Left ventricle myocardium superior (tissue), 1 donor: ENCODE data around the gene TXNRD1. TPM values are rescaled to one million over a fixed set of nuclear protein-coding genes. Genes with fewer than 3 reads are reported as not detected.
"Not testable (repeated sequence)": the region's sequence is repeated elsewhere in the genome, so short reads cannot be mapped to it uniquely, and the experiment has no call there.

ENCODE experiments used
- ATAC-seq: fragments of 200-7000 bp; cut with Tn5 transposase; one replicate; pipeline ENCODE4 v1.9.1; 2020; ENCODE audit warnings: mild to moderate bottlenecking, moderate library complexity
- DNase-seq: peaks from one replicate; pipeline ENCODE4 v3.0.0-alpha.2; 2020
- intact Hi-C: fragments of 100-400 bp; cut with micrococcal nuclease; formaldehyde crosslinking; loops from one replicate; pipeline ENCODE4 v1.11.0; 2022
- total RNA-seq: library from RNA; stranded (reverse); fragmentation: NEBNext Ultra II Directional; extraction: Animal tissue kit (Norgen Biotek cat#: 25700); gene quantifications from one replicate; pipeline ENCODE4 v1.2.1, GENCODE V29; 2021
- donor health status: DM: no; HTN: yes; CAD: no; lungs with severe emphysema.

TXNRD1 gene
- total RNA-seq, 1 donor from 2014 or later, result 88.0 TPM

GRCh38 chr12:104188534-104188933 is 27.0 kb upstream of the TXNRD1 start:
- intact Hi-C loops, result no loop called here
- DNase-seq (no peak), ATAC-seq (no peak)

- intact Hi-C loops, result no loop called here
- no peak for ATAC-seq
Measured at GRCh38 chr12:104189915-104190555, 25.5 kb upstream of the TXNRD1 start.

GRCh38 chr12:104190641-104191176 is 24.9 kb upstream of the TXNRD1 start:
- DNase-seq (no peak), ATAC-seq (no peak)
- intact Hi-C loops, result no loop called here

More at GRCh38 chr12:104189915-104190555, 25.5 kb upstream of the TXNRD1 start:
- no peak for DNase-seq

- DNase-seq (no peak), ATAC-seq (peak; percentile 89)
- intact Hi-C loops, result no loop called here
Measured at GRCh38 chr12:104197264-104197663, 18.3 kb upstream of the TXNRD1 start.

- ATAC-seq (no peak), DNase-seq (no peak)
- intact Hi-C loops, result loop anchor here (2.0 to 5.0 kb wide), 2 partner anchors 159 to 677 kb away; no protein-coding TSS in a partner anchor
Measured at GRCh38 chr12:104199964-104200363, 15.6 kb upstream of the TXNRD1 start.

GRCh38 chr12:104201238-104202001 is 14.2 kb upstream of the TXNRD1 start:
- peak; percentile 79 for ATAC-seq
- no peak for DNase-seq
- intact Hi-C loops, result loop anchor here (2.0 to 5.0 kb wide), 2 partner anchors 157 to 676 kb away; no protein-coding TSS in a partner anchor

GRCh38 chr12:104204690-104205480 is 10.7 kb upstream of the TXNRD1 start:
- ATAC-seq, result no peak
- no peak for DNase-seq
- intact Hi-C loops, result loop anchor here (5.0 kb wide), 1 partner anchor 672 kb away; no protein-coding TSS in a partner anchor

GRCh38 chr12:104207416-104208205 is 8.0 kb upstream of the TXNRD1 start:
- intact Hi-C loops, result no loop called here
- DNase-seq (no peak), ATAC-seq (no peak)

GRCh38 chr12:104212516-104212915 is 3.1 kb upstream of the TXNRD1 start:
- intact Hi-C loops, result no loop called here

GRCh38 chr12:104213952-104214351 is 1.6 kb upstream of the TXNRD1 start:
- ATAC-seq, result no peak
- no peak for DNase-seq
- intact Hi-C loops, result no loop called here

More at GRCh38 chr12:104212516-104212915, 3.1 kb upstream of the TXNRD1 start:
- DNase-seq (no peak), ATAC-seq (no peak)

- intact Hi-C loops, result no loop called here
- ATAC-seq, result no peak
- DNase-seq, result no peak
Measured at GRCh38 chr12:104216521-104216924, 944 bp downstream of the TXNRD1 start.

GRCh38 chr12:104218506-104218905 is 2.9 kb downstream of the TXNRD1 start:
- not testable (repeated sequence) for ATAC-seq

GRCh38 chr12:104218935-104219334 is 3.4 kb downstream of the TXNRD1 start:
- no peak for ATAC-seq
- intact Hi-C loops, result no loop called here
- no peak for DNase-seq

More at GRCh38 chr12:104218506-104218905, 2.9 kb downstream of the TXNRD1 start:
- intact Hi-C loops, DNase-seq: not testable (repeated sequence)

- peak; percentile 69 for ATAC-seq
- no peak for DNase-seq
- intact Hi-C loops, result no loop called here
Measured at GRCh38 chr12:104219361-104219892, 3.8 kb downstream of the TXNRD1 start.

- no peak for DNase-seq
- intact Hi-C loops, result loop anchor here (2.0 kb wide), 1 partner anchor 67 kb away; no protein-coding TSS in a partner anchor
- ATAC-seq, result peak; percentile 9
Measured at GRCh38 chr12:104219908-104220404, 4.4 kb downstream of the TXNRD1 start.

GRCh38 chr12:104220931-104221330 is 5.4 kb downstream of the TXNRD1 start:
- intact Hi-C loops, result loop anchor here (2.0 kb wide), 1 partner anchor 66 kb away; no protein-coding TSS in a partner anchor
- ATAC-seq, result no peak
- no peak for DNase-seq

- intact Hi-C loops, result no loop called here
- ATAC-seq (no peak), DNase-seq (no peak)
Measured at GRCh38 chr12:104222976-104223375, 7.4 kb downstream of the TXNRD1 start.

GRCh38 chr12:104223712-104224111 is 8.1 kb downstream of the TXNRD1 start:
- intact Hi-C loops, result no loop called here
- no peak for ATAC-seq
- no peak for DNase-seq
